ENCODE measurements around the gene SNX8.

SNX8 gene

GRCh38 chr7:2219136-2219535 is 95.1 kb downstream of the SNX8 start:
- no peak for DNase-seq

- DNase-seq = no peak
Observed at GRCh38 chr7:2218444-2218785, 95.8 kb downstream of the SNX8 start.

GRCh38 chr7:2217716-2218443 is 96.4 kb downstream of the SNX8 start:
- DNase-seq = no peak

GRCh38 chr7:2217206-2217605 is 97.0 kb downstream of the SNX8 start:
- DNase-seq = no peak

- no peak for DNase-seq
Observed at GRCh38 chr7:2215851-2216250, 98.4 kb downstream of the SNX8 start.

GRCh38 chr7:2214636-2215035 is 99.6 kb downstream of the SNX8 start:
- peak; percentile 43 for DNase-seq

GRCh38 chr7:2213551-2214215 is 100.6 kb downstream of the SNX8 start:
- DNase-seq = no peak

- DNase-seq = no peak
Observed at GRCh38 chr7:2212906-2213305, 101.3 kb downstream of the SNX8 start.

- DNase-seq = no peak
Observed at GRCh38 chr7:2211926-2212325, 102.3 kb downstream of the SNX8 start.

- DNase-seq = no peak
Observed at GRCh38 chr7:2211259-2211880, 102.9 kb downstream of the SNX8 start.

- no peak for DNase-seq
Observed at GRCh38 chr7:2210551-2211258, 103.5 kb downstream of the SNX8 start.

GRCh38 chr7:2209961-2210323 is 104.3 kb downstream of the SNX8 start:
- no peak for DNase-seq

- peak; percentile 42 for DNase-seq
Observed at GRCh38 chr7:2209146-2209960, 104.9 kb downstream of the SNX8 start.

GRCh38 chr7:2208712-2209111 is 105.5 kb downstream of the SNX8 start:
- no peak for DNase-seq

GRCh38 chr7:2205036-2205780 is 109.0 kb downstream of the SNX8 start:
- DNase-seq = no peak

GRCh38 chr7:2204446-2204845 is 109.8 kb downstream of the SNX8 start:
- DNase-seq = no peak

GRCh38 chr7:2203766-2204300 is 110.4 kb downstream of the SNX8 start:
- DNase-seq = no peak

GRCh38 chr7:2202901-2203765 is 111.1 kb downstream of the SNX8 start:
- DNase-seq = no peak

GRCh38 chr7:2202361-2202761 is 111.9 kb downstream of the SNX8 start:
- DNase-seq = no peak

Data from GDM1 (cell line).